Chondrocyte (in vitro differentiated cells): ENCODE data around the gene ACOXL. TPM values are rescaled to one million over a fixed set of nuclear protein-coding genes. Genes with fewer than 3 reads are reported as not detected.

Experiments
- DNase-seq: peaks from one replicate; pipeline ENCODE4 v3.0.0; 2021; ENCODE audit warnings: mixed read lengths, low spot score
- H3K27ac Mint-ChIP-seq: one replicate; pipeline ENCODE4 v1.8.0; 2021; ENCODE audit warnings: mild to moderate bottlenecking, moderate library complexity, mixed read lengths; ENCODE audit not compliant: unreplicated experiment
- H3K27me3 Mint-ChIP-seq: 2 replicates; pipeline ENCODE4 v1.8.0; 2021; ENCODE audit warnings: low read depth, mixed read lengths
- H3K36me3 Mint-ChIP-seq: 2 replicates; pipeline ENCODE4 v1.8.0; 2021; ENCODE audit warnings: low read depth, mixed read lengths
- H3K4me1 Mint-ChIP-seq: 2 replicates; pipeline ENCODE4 v1.8.0; 2021; ENCODE audit warnings: low read depth, mild to moderate bottlenecking, mixed read lengths
- H3K4me3 Mint-ChIP-seq: one replicate; pipeline ENCODE4 v1.8.0; 2021; ENCODE audit warnings: mild to moderate bottlenecking, moderate library complexity, mixed read lengths; ENCODE audit not compliant: unreplicated experiment
- H3K9me3 Mint-ChIP-seq: 2 replicates; pipeline ENCODE4 v1.8.0; 2021; ENCODE audit warnings: low read depth, mixed read lengths
- CTCF ChIP-seq: fragments of 200-600 bp; sonication (generic); IDR thresholded peaks from 2 replicates; pipeline ENCODE4 v1.5.0; 2021; ENCODE audit warnings: antibody characterized with exemption, mild to moderate bottlenecking, moderate library complexity
- total RNA-seq: library from RNA; stranded (reverse); gene quantifications from 3 replicates; pipeline ENCODE4 v1.2.1, GENCODE V29; 2021

ACOXL gene
- total RNA-seq, 1 donor from 2014 or later = not detected

- no peak for TF ChIP-seq CTCF
- no peak for DNase-seq
- Mint-ChIP-seq H3K9me3 (no peaks in the 10 kb centered on the region), H3K27ac (no peak overlapping the region), H3K4me1 (peaks cover 2% of the 10 kb centered on the region), H3K4me3 (no peak overlapping the region), H3K27me3 (peaks cover 59% of the 10 kb centered on the region), H3K36me3 (no peaks in the 10 kb centered on the region)
Measured at GRCh38 chr2:110864176-110864575, 131.8 kb downstream of the ACOXL start.

- DNase-seq = no peak
- Mint-ChIP-seq H3K4me3 (no peak overlapping the region), H3K36me3 (no peaks in the 10 kb centered on the region), H3K27ac (no peak overlapping the region), H3K9me3 (no peaks in the 10 kb centered on the region), H3K4me1 (peaks cover 4% of the 10 kb centered on the region), H3K27me3 (peaks cover 54% of the 10 kb centered on the region)
- TF ChIP-seq CTCF = no peak
Measured at GRCh38 chr2:110864731-110865130, 132.4 kb downstream of the ACOXL start.

GRCh38 chr2:110865188-110865587, 132.8 kb downstream of the ACOXL start:
- peaks cover 4% of the 10 kb centered on the region for H3K4me1 Mint-ChIP-seq
- H3K27me3 Mint-ChIP-seq = peaks cover 52% of the 10 kb centered on the region
- no peak overlapping the region for H3K27ac Mint-ChIP-seq
- no peaks in the 10 kb centered on the region for H3K9me3 Mint-ChIP-seq
- no peak for DNase-seq
- no peak overlapping the region for H3K4me3 Mint-ChIP-seq
- no peaks in the 10 kb centered on the region for H3K36me3 Mint-ChIP-seq
- TF ChIP-seq CTCF = no peak

GRCh38 chr2:110866045-110866444, 133.7 kb downstream of the ACOXL start:
- no peak for TF ChIP-seq CTCF
- Mint-ChIP-seq H3K27me3 (peaks cover 47% of the 10 kb centered on the region), H3K4me3 (no peak overlapping the region), H3K4me1 (peaks cover 4% of the 10 kb centered on the region), H3K27ac (no peak overlapping the region), H3K9me3 (no peaks in the 10 kb centered on the region), H3K36me3 (no peaks in the 10 kb centered on the region)
- DNase-seq = no peak

GRCh38 chr2:110866466-110866865, 134.1 kb downstream of the ACOXL start:
- Mint-ChIP-seq H3K9me3 (no peaks in the 10 kb centered on the region), H3K4me1 (peaks cover 4% of the 10 kb centered on the region), H3K27ac (no peak overlapping the region), H3K4me3 (no peak overlapping the region), H3K36me3 (no peaks in the 10 kb centered on the region), H3K27me3 (peaks cover 44% of the 10 kb centered on the region)
- TF ChIP-seq CTCF = no peak
- DNase-seq = no peak
